SK-N-SH (cell line): ENCODE data around the gene STAP2. TPM values are rescaled to one million over a fixed set of nuclear protein-coding genes. Genes with fewer than 3 reads are reported as not detected.

Experiments used
- CTCF ChIA-PET: fragments of 300-600, 350-600 bp; formaldehyde crosslinking; extraction: SDS; loops from one replicate; lab custom pipeline; 2021; lab: Yijun Ruan, JAX
- POLR2A ChIA-PET: fragments of 350-600 bp; sonication (Branson Sonifier 250); formaldehyde crosslinking; extraction: SDS; loops from one replicate; lab custom pipeline; 2020; ENCODE audit warnings: antibody characterized with exemption, inconsistent platforms; lab: Yijun Ruan, JAX
- DNase-seq: peaks from one replicate; pipeline ENCODE4 v3.0.0; 2012
- H2AFZ ChIP-seq: fragments of 200-600 bp; sonication (generic); 2 replicates; pipeline ENCODE4 v1.8.1; 2016; ENCODE audit warnings: antibody characterized with exemption, mild to moderate bottlenecking, low read depth
- H3F3A ChIP-seq: fragments of 200-600 bp; sonication (generic); replicated peaks from 2 replicates; pipeline ENCODE3; 2016; ENCODE audit warnings: antibody characterized with exemption, mild to moderate bottlenecking; ENCODE audit not compliant: insufficient read depth
- H3K27ac ChIP-seq, 2 experiments: fragments of 200-500 bp in 1 of 2; fragments of 200-600 bp in 1 of 2; sonication (Bioruptor generic) in 1 of 2; sonication (generic), shearing (Covaris generic) in 1 of 2; 2 replicates each; pipeline versions ENCODE4 v1.5.1 to v1.6.1; 2014 to 2016; ENCODE audit warnings: low read depth in 2 of 2, inconsistent platforms in 1 of 2, low read length in 1 of 2, mild to moderate bottlenecking in 1 of 2, mixed read lengths in 1 of 2
- H3K27me3 ChIP-seq: fragments of 200-600 bp; sonication (generic), shearing (Covaris generic); 2 replicates; pipeline ENCODE4 v1.6.1; 2016; ENCODE audit warnings: mixed run types; ENCODE audit not compliant: insufficient read depth
- H3K36me3 ChIP-seq, 2 experiments: fragments of 200-500 bp in 1 of 2; fragments of 200-600 bp in 1 of 2; sonication (Bioruptor generic) in 1 of 2; sonication (generic) in 1 of 2; replicated peaks in 1 of 2; 2 replicates each; pipeline versions ENCODE3 to v1.5.1; 2014 to 2016; ENCODE audit warnings: low read length in 1 of 2, mild to moderate bottlenecking in 1 of 2; ENCODE audit not compliant: insufficient read depth in 2 of 2, control insufficient read depth in 1 of 2
- H3K4me1 ChIP-seq, 2 experiments: fragments of 200-500 bp in 1 of 2; fragments of 200-600 bp in 1 of 2; sonication (Bioruptor generic) in 1 of 2; sonication (generic), shearing (Covaris generic) in 1 of 2; 2 replicates each; pipeline versions ENCODE4 v1.5.1 to v1.6.1; 2014 to 2016; ENCODE audit warnings: low read depth in 1 of 2, low read length in 1 of 2, mixed run types in 1 of 2; ENCODE audit not compliant: insufficient read depth in 2 of 2, control insufficient read depth in 1 of 2
- H3K4me2 ChIP-seq: fragments of 200-600 bp; sonication (generic), shearing (Covaris generic); 2 replicates; pipeline ENCODE4 v1.6.1; 2017; ENCODE audit warnings: mixed run types
- H3K4me3 ChIP-seq, 2 experiments: fragments of 200-500 bp in 1 of 2; fragments of 200-600 bp in 1 of 2; sonication (Bioruptor generic) in 1 of 2; sonication (generic), shearing (Covaris generic) in 1 of 2; 2 replicates each; pipeline versions ENCODE4 v1.5.1 to v1.8.1; 2014 to 2016; ENCODE audit warnings: low read depth in 2 of 2, inconsistent platforms in 1 of 2, low read length in 1 of 2, mild to moderate bottlenecking in 1 of 2, mixed read lengths in 1 of 2, moderate library complexity in 1 of 2
- H3K79me2 ChIP-seq: fragments of 200-600 bp; sonication (generic); 2 replicates; pipeline ENCODE4 v1.8.1; 2017; ENCODE audit warnings: mild to moderate bottlenecking; ENCODE audit not compliant: insufficient read depth
- H3K9ac ChIP-seq: fragments of 200-600 bp; sonication (generic); 2 replicates; pipeline ENCODE4 v1.6.1; 2017; ENCODE audit warnings: mixed run types
- H3K9me2 ChIP-seq: fragments of 200-600 bp; sonication (generic); 2 replicates; pipeline ENCODE4 v1.6.1; 2017; ENCODE audit warnings: mixed run types
- H3K9me3 ChIP-seq: fragments of 200-600 bp; sonication (generic); 2 replicates; pipeline ENCODE4 v1.6.1; 2017; ENCODE audit warnings: mixed run types, mild to moderate bottlenecking, moderate library complexity
- H4K20me1 ChIP-seq: fragments of 200-600 bp; sonication (generic); 2 replicates; pipeline ENCODE4 v1.6.1; 2017; ENCODE audit warnings: mild to moderate bottlenecking, mixed run types; ENCODE audit not compliant: insufficient read depth
- CHD2 ChIP-seq: fragments of 150-350 bp; IDR thresholded peaks from 2 replicates; pipeline ENCODE4 v1.6.1; 2018; ENCODE audit warnings: low read length; ENCODE audit not compliant: partially characterized antibody
- ELF1 ChIP-seq: IDR thresholded peaks from 2 replicates; pipeline ENCODE4 v1.4.0; 2012
- EZH2phosphoT487 ChIP-seq: fragments of 200-600 bp; sonication (generic); IDR thresholded peaks from 2 replicates; pipeline ENCODE4 v1.6.1; 2017; ENCODE audit warnings: low read depth, mixed run types, mild to moderate bottlenecking, antibody characterized with exemption, moderate library complexity, borderline replicate concordance
- FOSL2 ChIP-seq: IDR thresholded peaks from 2 replicates; pipeline ENCODE4 v1.4.0; 2012; ENCODE audit warnings: low read depth, mild to moderate bottlenecking, moderate library complexity, borderline replicate concordance
- FOXJ3 ChIP-seq: sonication (generic); formaldehyde crosslinking; IDR thresholded peaks from 2 replicates; pipeline ENCODE4 v1.5.1; 2020; ENCODE audit warnings: mild to moderate bottlenecking, missing genetic modification reagents
- GABPA ChIP-seq: IDR thresholded peaks from 2 replicates; pipeline ENCODE4 v1.4.0; 2012; ENCODE audit warnings: low read depth, mild to moderate bottlenecking
- GATA2 ChIP-seq: sonication (generic); formaldehyde crosslinking; IDR thresholded peaks from 2 replicates; pipeline ENCODE4 v1.5.0; 2020; ENCODE audit warnings: mild to moderate bottlenecking, missing genetic modification reagents
- JUND ChIP-seq: IDR thresholded peaks from 2 replicates; pipeline ENCODE4 v1.4.0; 2012
- MEF2A ChIP-seq: IDR thresholded peaks from 2 replicates; pipeline ENCODE4 v1.4.0; 2012; ENCODE audit warnings: low read depth, borderline replicate concordance
- MXI1 ChIP-seq: IDR thresholded peaks from 2 replicates; pipeline ENCODE4 v1.6.1; 2012; ENCODE audit warnings: mild to moderate bottlenecking, low read depth, low read length, improper control_type of control experiment
- NFIC ChIP-seq: IDR thresholded peaks from 2 replicates; pipeline ENCODE4 v1.4.0; 2012; ENCODE audit warnings: borderline replicate concordance
- POLR2AphosphoS5 ChIP-seq: IDR thresholded peaks from 2 replicates; pipeline ENCODE4 v1.6.1; 2012; ENCODE audit warnings: low read depth, low read length
- RAD21 ChIP-seq: IDR thresholded peaks from 2 replicates; pipeline ENCODE4 v1.6.1; 2012; ENCODE audit warnings: mild to moderate bottlenecking, low read length
- RXRA ChIP-seq: IDR thresholded peaks from 2 replicates; pipeline ENCODE4 v1.4.0; 2012; ENCODE audit warnings: low read depth, mild to moderate bottlenecking, borderline replicate concordance
- SIN3A ChIP-seq: IDR thresholded peaks from 2 replicates; pipeline ENCODE4 v1.6.1; 2012; ENCODE audit warnings: low read depth, mild to moderate bottlenecking, low read length, moderate library complexity, borderline replicate concordance
- SMC3 ChIP-seq: IDR thresholded peaks from 2 replicates; pipeline ENCODE4 v1.6.1; 2012; ENCODE audit warnings: low read depth, low read length, improper control_type of control experiment
- TAF1 ChIP-seq: IDR thresholded peaks from 2 replicates; pipeline ENCODE4 v1.6.1; 2012; ENCODE audit warnings: low read depth, mild to moderate bottlenecking, low read length, moderate library complexity, borderline replicate concordance
- YY1 ChIP-seq: IDR thresholded peaks from 2 replicates; pipeline ENCODE4 v1.4.0; 2012; ENCODE audit warnings: low read depth, mild to moderate bottlenecking
- WGBS: methylation state at CpG from one replicate; pipeline ENCODE4 v1.1.6; 2017; ENCODE audit warnings: low lambda C conversion rate; 5-methylcytosine and 5-hydroxymethylcytosine counted together
- polyA plus RNA-seq, 3 experiments: library from polyadenylated mRNA; depleted of rRNA; stranded (reverse); fragments of >200 nt; gene quantifications; 2 replicates each; pipeline ENCODE4 v1.2.3, GENCODE V29; 2012
- TF ChIP-seq, protein P1 (sequence below): IDR thresholded peaks from 2 replicates; pipeline ENCODE4 v1.4.0; 2012; ENCODE audit warnings: low read depth, borderline replicate concordance
- TF ChIP-seq, protein P2 (sequence below): IDR thresholded peaks from 2 replicates; pipeline ENCODE4 v1.6.1; 2012; ENCODE audit warnings: mild to moderate bottlenecking, low read depth, low read length, moderate library complexity
- TF ChIP-seq, protein P3 (sequence below): fragments of 200-600 bp; sonication (generic); IDR thresholded peaks from 2 replicates; pipeline ENCODE4 v1.6.1; 2017; ENCODE audit warnings: antibody characterized with exemption, mild to moderate bottlenecking, moderate library complexity

STAP2 gene
- polyA plus RNA-seq, 1 of the 3 experiments (the other 2 are of a cell fraction): 7.6 TPM

DNA sequence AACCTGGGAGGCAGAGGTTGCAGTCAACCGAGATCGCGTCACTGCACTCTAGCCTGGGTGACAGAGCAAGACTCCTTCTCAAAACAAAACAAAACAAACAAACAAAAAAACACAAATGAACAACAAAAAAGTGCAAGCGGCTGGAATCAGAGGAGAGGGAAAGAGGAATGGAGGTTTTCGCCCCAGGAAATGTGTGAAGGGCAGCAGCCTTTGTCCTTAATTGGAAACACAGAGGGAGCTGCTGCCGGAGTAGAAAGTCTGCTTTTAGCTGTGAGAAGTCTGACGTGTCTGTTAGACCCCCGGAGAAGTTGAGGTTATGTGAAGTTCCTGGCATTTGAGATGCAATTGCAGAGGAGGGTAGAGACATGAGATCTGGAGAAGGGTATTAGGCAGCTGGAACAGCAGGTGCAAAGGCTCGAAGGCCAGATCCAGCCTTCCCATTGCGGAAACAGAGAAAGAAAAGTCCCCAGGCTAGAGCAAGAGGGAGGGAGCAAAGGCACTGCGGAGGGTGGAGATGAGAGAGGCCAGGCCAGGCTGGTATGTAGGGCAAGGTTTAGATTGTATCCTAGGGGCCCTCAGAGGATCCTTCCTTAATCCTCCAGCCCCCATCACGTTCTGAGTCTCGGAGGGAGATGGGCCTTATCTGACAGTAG is 36.9 kb downstream of the STAP2 start:
- Histone ChIP-seq H3K9me2 (no peaks in the 10 kb centered on the region), H3K4me1 (peaks cover 0 to 18% of the 10 kb centered on the region in 2 experiments; a peak in 1 of 4 replicates), H3K4me2 (no peak overlapping the region), H3K9me3 (no peaks in the 10 kb centered on the region), H3K27me3 (no peaks in the 10 kb centered on the region), H2AFZ (no peak overlapping the region), H3K4me3 (no peak overlapping the region), H4K20me1 (no peaks in the 10 kb centered on the region), H3K9ac (no peak overlapping the region), H3K79me2 (no peaks in the 10 kb centered on the region), H3F3A (no peaks in the 10 kb centered on the region), H3K27ac (peak overlapping the region in 1 of 2 experiments; percentile 72; a peak in 2 of 4 replicates), H3K36me3 (no peaks in the 10 kb centered on the region)
- POLR2A ChIA-PET: interaction anchor here (0.8 kb wide), 1 partner anchor 10 kb away, joined by 3 read pairs; no protein-coding TSS in a partner anchor
- no peak for DNase-seq
- WGBS: 67% methylated on average over 13 of the region's 13 CpGs
- CTCF ChIA-PET: interaction anchor here (0.7 to 1.8 kb wide), 3 partner anchors 44 to 68 kb away, joined by 3 to 4 read pairs (median 3); no protein-coding TSS in a partner anchor
- TF ChIP-seq JUND: no peak
- no peak for TF ChIP-seq CHD2
- TF ChIP-seq RAD21: no peak
- TF ChIP-seq, protein P1, sequence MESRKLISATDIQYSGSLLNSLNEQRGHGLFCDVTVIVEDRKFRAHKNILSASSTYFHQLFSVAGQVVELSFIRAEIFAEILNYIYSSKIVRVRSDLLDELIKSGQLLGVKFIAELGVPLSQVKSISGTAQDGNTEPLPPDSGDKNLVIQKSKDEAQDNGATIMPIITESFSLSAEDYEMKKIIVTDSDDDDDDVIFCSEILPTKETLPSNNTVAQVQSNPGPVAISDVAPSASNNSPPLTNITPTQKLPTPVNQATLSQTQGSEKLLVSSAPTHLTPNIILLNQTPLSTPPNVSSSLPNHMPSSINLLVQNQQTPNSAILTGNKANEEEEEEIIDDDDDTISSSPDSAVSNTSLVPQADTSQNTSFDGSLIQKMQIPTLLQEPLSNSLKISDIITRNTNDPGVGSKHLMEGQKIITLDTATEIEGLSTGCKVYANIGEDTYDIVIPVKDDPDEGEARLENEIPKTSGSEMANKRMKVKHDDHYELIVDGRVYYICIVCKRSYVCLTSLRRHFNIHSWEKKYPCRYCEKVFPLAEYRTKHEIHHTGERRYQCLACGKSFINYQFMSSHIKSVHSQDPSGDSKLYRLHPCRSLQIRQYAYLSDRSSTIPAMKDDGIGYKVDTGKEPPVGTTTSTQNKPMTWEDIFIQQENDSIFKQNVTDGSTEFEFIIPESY: no peak
- TF ChIP-seq NFIC: no peak
- TF ChIP-seq POLR2AphosphoS5: no peak
- no peak for TF ChIP-seq EZH2phosphoT487

DNA sequence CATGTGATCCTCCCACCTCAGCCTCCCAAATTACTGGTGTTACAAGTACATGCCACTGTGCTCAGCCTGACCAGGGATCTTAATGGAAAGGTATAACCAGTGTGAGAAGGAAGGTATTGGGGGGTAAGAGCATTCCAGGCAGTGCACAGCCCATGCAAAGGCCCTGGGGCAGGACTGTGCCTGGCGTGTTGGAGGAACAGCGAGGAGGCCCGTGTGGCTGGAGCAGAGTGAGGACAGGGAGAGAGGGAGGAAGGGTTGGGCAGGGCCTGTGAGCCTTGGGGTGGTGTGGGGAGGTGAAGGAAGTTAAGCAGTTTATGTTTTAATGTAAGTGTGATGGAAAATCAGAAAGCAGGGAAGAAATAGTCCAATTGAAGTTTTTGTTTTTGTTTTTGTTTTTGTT is 38.0 kb downstream of the STAP2 start:
- Histone ChIP-seq H3K4me3 (no peak overlapping the region), H3F3A (no peaks in the 10 kb centered on the region), H4K20me1 (no peaks in the 10 kb centered on the region), H3K27me3 (no peaks in the 10 kb centered on the region), H3K4me1 (peaks cover 0 to 22% of the 10 kb centered on the region in 2 experiments; a peak in 1 of 4 replicates), H3K79me2 (no peaks in the 10 kb centered on the region), H3K27ac (no peak overlapping the region), H2AFZ (no peak overlapping the region), H3K9me3 (no peaks in the 10 kb centered on the region), H3K9ac (no peak overlapping the region), H3K9me2 (no peaks in the 10 kb centered on the region), H3K4me2 (no peak overlapping the region), H3K36me3 (no peaks in the 10 kb centered on the region)
- DNase-seq: no peak
- POLR2A ChIA-PET: no interaction called here
- CTCF ChIA-PET: no interaction called here
- WGBS: 95% methylated on average over 3 of the region's 3 CpGs
- no peak for TF ChIP-seq MEF2A
- no peak for TF ChIP-seq NFIC
- no peak for TF ChIP-seq GABPA
- no peak for TF ChIP-seq FOSL2
- no peak for TF ChIP-seq POLR2AphosphoS5
- TF ChIP-seq SMC3: no peak
- no peak for TF ChIP-seq EZH2phosphoT487
- TF ChIP-seq GATA2 (CRISPR knock-in tag): no peak
- no peak for TF ChIP-seq MXI1
- TF ChIP-seq RXRA: no peak
- no peak for TF ChIP-seq FOXJ3 (CRISPR knock-in tag)
- TF ChIP-seq YY1: no peak
- TF ChIP-seq SIN3A: no peak
- TF ChIP-seq, protein P2, sequence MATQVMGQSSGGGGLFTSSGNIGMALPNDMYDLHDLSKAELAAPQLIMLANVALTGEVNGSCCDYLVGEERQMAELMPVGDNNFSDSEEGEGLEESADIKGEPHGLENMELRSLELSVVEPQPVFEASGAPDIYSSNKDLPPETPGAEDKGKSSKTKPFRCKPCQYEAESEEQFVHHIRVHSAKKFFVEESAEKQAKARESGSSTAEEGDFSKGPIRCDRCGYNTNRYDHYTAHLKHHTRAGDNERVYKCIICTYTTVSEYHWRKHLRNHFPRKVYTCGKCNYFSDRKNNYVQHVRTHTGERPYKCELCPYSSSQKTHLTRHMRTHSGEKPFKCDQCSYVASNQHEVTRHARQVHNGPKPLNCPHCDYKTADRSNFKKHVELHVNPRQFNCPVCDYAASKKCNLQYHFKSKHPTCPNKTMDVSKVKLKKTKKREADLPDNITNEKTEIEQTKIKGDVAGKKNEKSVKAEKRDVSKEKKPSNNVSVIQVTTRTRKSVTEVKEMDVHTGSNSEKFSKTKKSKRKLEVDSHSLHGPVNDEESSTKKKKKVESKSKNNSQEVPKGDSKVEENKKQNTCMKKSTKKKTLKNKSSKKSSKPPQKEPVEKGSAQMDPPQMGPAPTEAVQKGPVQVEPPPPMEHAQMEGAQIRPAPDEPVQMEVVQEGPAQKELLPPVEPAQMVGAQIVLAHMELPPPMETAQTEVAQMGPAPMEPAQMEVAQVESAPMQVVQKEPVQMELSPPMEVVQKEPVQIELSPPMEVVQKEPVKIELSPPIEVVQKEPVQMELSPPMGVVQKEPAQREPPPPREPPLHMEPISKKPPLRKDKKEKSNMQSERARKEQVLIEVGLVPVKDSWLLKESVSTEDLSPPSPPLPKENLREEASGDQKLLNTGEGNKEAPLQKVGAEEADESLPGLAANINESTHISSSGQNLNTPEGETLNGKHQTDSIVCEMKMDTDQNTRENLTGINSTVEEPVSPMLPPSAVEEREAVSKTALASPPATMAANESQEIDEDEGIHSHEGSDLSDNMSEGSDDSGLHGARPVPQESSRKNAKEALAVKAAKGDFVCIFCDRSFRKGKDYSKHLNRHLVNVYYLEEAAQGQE: no peak
- TF ChIP-seq, protein P3, sequence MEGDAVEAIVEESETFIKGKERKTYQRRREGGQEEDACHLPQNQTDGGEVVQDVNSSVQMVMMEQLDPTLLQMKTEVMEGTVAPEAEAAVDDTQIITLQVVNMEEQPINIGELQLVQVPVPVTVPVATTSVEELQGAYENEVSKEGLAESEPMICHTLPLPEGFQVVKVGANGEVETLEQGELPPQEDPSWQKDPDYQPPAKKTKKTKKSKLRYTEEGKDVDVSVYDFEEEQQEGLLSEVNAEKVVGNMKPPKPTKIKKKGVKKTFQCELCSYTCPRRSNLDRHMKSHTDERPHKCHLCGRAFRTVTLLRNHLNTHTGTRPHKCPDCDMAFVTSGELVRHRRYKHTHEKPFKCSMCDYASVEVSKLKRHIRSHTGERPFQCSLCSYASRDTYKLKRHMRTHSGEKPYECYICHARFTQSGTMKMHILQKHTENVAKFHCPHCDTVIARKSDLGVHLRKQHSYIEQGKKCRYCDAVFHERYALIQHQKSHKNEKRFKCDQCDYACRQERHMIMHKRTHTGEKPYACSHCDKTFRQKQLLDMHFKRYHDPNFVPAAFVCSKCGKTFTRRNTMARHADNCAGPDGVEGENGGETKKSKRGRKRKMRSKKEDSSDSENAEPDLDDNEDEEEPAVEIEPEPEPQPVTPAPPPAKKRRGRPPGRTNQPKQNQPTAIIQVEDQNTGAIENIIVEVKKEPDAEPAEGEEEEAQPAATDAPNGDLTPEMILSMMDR: no peak
- TF ChIP-seq TAF1: no peak
- TF ChIP-seq ELF1: no peak
- no peak for TF ChIP-seq RAD21
- TF ChIP-seq JUND: no peak
